GM23248 (cell line): ENCODE data around the gene TSEN2. TPM values are rescaled to one million over a fixed set of nuclear protein-coding genes. Genes with fewer than 3 reads are reported as not detected.

Source experiments
- DNase-seq: peaks from one replicate; pipeline ENCODE4 v3.0.0-alpha.2; 2015
- H2AFZ ChIP-seq: fragments of 200-600 bp; sonication (generic); 2 replicates; pipeline ENCODE4 v1.6.1; 2016; ENCODE audit warnings: antibody characterized with exemption
- H3F3A ChIP-seq: fragments of 200-600 bp; sonication (generic); 2 replicates; pipeline ENCODE4 v1.6.1; 2016; ENCODE audit warnings: mild to moderate bottlenecking, antibody characterized with exemption, mixed run types; ENCODE audit not compliant: insufficient read depth
- H3K27ac ChIP-seq: fragments of 200-600 bp; sonication (generic); 2 replicates; pipeline ENCODE4 v1.5.1; 2016; ENCODE audit warnings: mild to moderate bottlenecking
- H3K27me3 ChIP-seq: fragments of 200-600 bp; sonication (generic); replicated peaks from 2 replicates; pipeline ENCODE4 v1.6.1; 2016; ENCODE audit warnings: mild to moderate bottlenecking; ENCODE audit not compliant: insufficient read depth
- H3K36me3 ChIP-seq: fragments of 200-600 bp; sonication (generic); 2 replicates; pipeline ENCODE4 v1.6.1; 2016; ENCODE audit warnings: low read depth, mild to moderate bottlenecking
- H3K4me1 ChIP-seq: fragments of 200-600 bp; sonication (generic); 2 replicates; pipeline ENCODE4 v1.6.1; 2016; ENCODE audit warnings: mild to moderate bottlenecking; ENCODE audit not compliant: insufficient read depth
- H3K4me2 ChIP-seq: fragments of 200-600 bp; sonication (generic); one replicate; pipeline ENCODE4 v1.6.1; 2016; ENCODE audit warnings: mild to moderate bottlenecking; ENCODE audit not compliant: unreplicated experiment
- H3K4me3 ChIP-seq: fragments of 200-600 bp; sonication (generic); 2 replicates; pipeline ENCODE4 v1.5.1; 2016; ENCODE audit warnings: mild to moderate bottlenecking
- H3K79me2 ChIP-seq: fragments of 200-600 bp; sonication (generic); 2 replicates; pipeline ENCODE4 v1.6.1; 2016; ENCODE audit warnings: mild to moderate bottlenecking; ENCODE audit not compliant: insufficient read depth
- H3K9ac ChIP-seq: fragments of 200-600 bp; sonication (generic); 2 replicates; pipeline ENCODE4 v1.6.1; 2016; ENCODE audit warnings: mild to moderate bottlenecking
- H3K9me2 ChIP-seq: fragments of 200-600 bp; sonication (generic); 2 replicates; pipeline ENCODE4 v1.6.1; 2016; ENCODE audit warnings: mixed run types, mild to moderate bottlenecking, moderate library complexity; ENCODE audit not compliant: insufficient read depth
- H3K9me3 ChIP-seq: fragments of 200-600 bp; sonication (generic); one replicate; pipeline ENCODE4 v1.6.1; 2017; ENCODE audit warnings: low read depth
- H4K20me1 ChIP-seq: fragments of 200-600 bp; sonication (generic); 2 replicates; pipeline ENCODE4 v1.6.0; 2016; ENCODE audit not compliant: insufficient read depth
- EZH2 ChIP-seq: fragments of 200-600 bp; sonication (generic); IDR thresholded peaks from 2 replicates; pipeline ENCODE4 v1.6.1; 2018; ENCODE audit warnings: antibody characterized with exemption, mild to moderate bottlenecking; ENCODE audit not compliant: insufficient read depth, poor library complexity, severe bottlenecking
- EZH2phosphoT487 ChIP-seq: fragments of 200-600 bp; sonication (generic); IDR thresholded peaks from 2 replicates; pipeline ENCODE4 v1.6.1; 2018; ENCODE audit warnings: antibody characterized with exemption, moderate library complexity, mild to moderate bottlenecking, low read depth; ENCODE audit not compliant: insufficient read depth
- WGBS, 2 experiments: methylation state at CpG; one replicate each; pipeline ENCODE4 v1.1.6; 2015 to 2017; ENCODE audit warnings: low lambda C conversion rate in 2 of 2, low coverage in 1 of 2; ENCODE audit errors: missing lambda C conversion rate in 2 of 2; 5-methylcytosine and 5-hydroxymethylcytosine counted together
- in situ Hi-C: fragments of 300-500 bp; cut with MboI; formaldehyde crosslinking; loops from 2 replicates; pipeline ENCODE4 v1.15.0; 2020
- polyA plus RNA-seq: library from polyadenylated mRNA; unstranded; fragments of >200 nt; fragmentation: Nextera tagmentation; extraction: Ambion mirVana; gene quantifications from 2 replicates; pipeline ENCODE4 v1.2.1, GENCODE V29; 2016
- total RNA-seq: library from RNA; depleted of rRNA; stranded (reverse); fragments of >200 nt; shearing (Covaris generic); gene quantifications from 2 replicates; pipeline ENCODE4 v1.2.3, GENCODE V29; 2014; rRNA removed

The TSEN2 gene
- total RNA-seq (9.6 and 15.6 TPM in 2 replicates), polyA plus RNA-seq (12.3 and 13.6 TPM in 2 replicates)

- peak within 1 kb of the TSS; percentile 94 for H2AFZ ChIP-seq
- peak within 1 kb of the TSS; percentile 90 for H3K4me2 ChIP-seq
- in situ Hi-C loops = no loop called here
- H3K9me3 ChIP-seq = no peaks in the 10 kb centered on the region
- no peaks in the 10 kb centered on the region for H3K27me3 ChIP-seq
- peak within 1 kb of the TSS; percentile 73 for H3K9ac ChIP-seq
- H3F3A ChIP-seq = no peaks in the 10 kb centered on the region
- peak within 1 kb of the TSS; percentile 17 for H3K27ac ChIP-seq
- peaks cover 25% of the 10 kb centered on the region for H3K79me2 ChIP-seq
- TF ChIP-seq EZH2phosphoT487 = no peak
- no peak for TF ChIP-seq EZH2
- peaks cover 8% of the 10 kb centered on the region; the same call in 1 of the 2 replicates for H3K4me1 ChIP-seq
- H3K4me3 ChIP-seq = peak within 1 kb of the TSS; percentile 81
- H3K36me3 ChIP-seq = no peaks in the 10 kb centered on the region
- peak; percentile 97 for DNase-seq
- no peaks in the 10 kb centered on the region for H3K9me2 ChIP-seq
- 1 to 2% methylated on average over 65 to 68 of the region's 69 CpGs for WGBS, 2 experiments
- H4K20me1 ChIP-seq = no peaks in the 10 kb centered on the region
These were observed at the start of gene TSEN2 for GRCh38 chr3:12484198-12484982. TSEN2 (plus strand) TSS chr3:12484480; CDS start chr3:12489801, 5,321 bp downstream.

GRCh38 chr3:12436514-12437220 is 47.6 kb upstream of the TSEN2 start:
- Histone ChIP-seq H3K9me3 (no peaks in the 10 kb centered on the region), H3K4me2 (peak overlapping the region; percentile 43), H3K4me3 (peak overlapping the region; percentile 53), H3F3A (peaks cover 11% of the 10 kb centered on the region; the same call in 1 of the 2 replicates), H3K4me1 (peaks cover 5% of the 10 kb centered on the region; the same call in 1 of the 2 replicates), H3K27me3 (0 out of 2 replicates have a peak, but pooled peaks cover 2% of the 10 kb centered on the region), H3K36me3 (no peaks in the 10 kb centered on the region), H3K27ac (no peak overlapping the region), H4K20me1 (no peaks in the 10 kb centered on the region), H2AFZ (peak overlapping the region; percentile 9), H3K79me2 (no peaks in the 10 kb centered on the region), H3K9me2 (no peaks in the 10 kb centered on the region), H3K9ac (peak overlapping the region; percentile 27)
- in situ Hi-C loops = no loop called here
- DNase-seq = peak; percentile 69
- WGBS, 2 experiments = 2 to 4% methylated on average over 12 of the region's 12 CpGs
- TF ChIP-seq EZH2phosphoT487 = no peak
- no peak for TF ChIP-seq EZH2

GRCh38 chr3:12437221-12437605 is 47.1 kb upstream of the TSEN2 start:
- 76% methylated on average over 6 of the region's 6 CpGs for WGBS, 2 experiments
- Histone ChIP-seq H3K4me2 (peak overlapping the region; percentile 43), H3K36me3 (no peaks in the 10 kb centered on the region), H3K27me3 (0 out of 2 replicates have a peak, but pooled peaks cover under 1% of the 10 kb centered on the region), H3K9me2 (no peaks in the 10 kb centered on the region), H3K9ac (peak overlapping the region; percentile 27), H3K4me1 (peaks cover 5% of the 10 kb centered on the region; the same call in 1 of the 2 replicates), H4K20me1 (no peaks in the 10 kb centered on the region), H2AFZ (peak overlapping the region; percentile 9), H3K4me3 (peak overlapping the region; percentile 53; the same call in 1 of the 2 replicates), H3K79me2 (no peaks in the 10 kb centered on the region), H3K9me3 (no peaks in the 10 kb centered on the region), H3K27ac (no peak overlapping the region), H3F3A (peaks cover 11% of the 10 kb centered on the region; the same call in 1 of the 2 replicates)
- in situ Hi-C loops = no loop called here
- DNase-seq = no peak
- TF ChIP-seq EZH2 = no peak
- TF ChIP-seq EZH2phosphoT487 = no peak

- Histone ChIP-seq H3K9me3 (no peaks in the 10 kb centered on the region), H3K4me2 (no peak overlapping the region), H3K36me3 (no peaks in the 10 kb centered on the region), H2AFZ (no peak overlapping the region), H3K4me1 (peaks cover 5% of the 10 kb centered on the region; the same call in 1 of the 2 replicates), H3K79me2 (no peaks in the 10 kb centered on the region), H3K27me3 (peaks cover 6% of the 10 kb centered on the region; the same call in 1 of the 2 replicates), H3F3A (peaks cover 11% of the 10 kb centered on the region; the same call in 1 of the 2 replicates), H3K27ac (no peak overlapping the region), H3K4me3 (no peak overlapping the region), H3K9ac (no peak overlapping the region), H4K20me1 (no peaks in the 10 kb centered on the region), H3K9me2 (no peaks in the 10 kb centered on the region)
- in situ Hi-C loops = no loop called here
- no peak for TF ChIP-seq EZH2phosphoT487
- no peak for TF ChIP-seq EZH2
- no peak for DNase-seq
- 93 to 94% methylated on average over 12 to 13 of the region's 13 CpGs for WGBS, 2 experiments
These were observed 46.4 kb upstream of the TSEN2 start for GRCh38 chr3:12437861-12438260.
